Right atrium auricular region (tissue), 2 donors: ENCODE data around the gene ARPC5L. TPM values are rescaled to one million over a fixed set of nuclear protein-coding genes. Genes with fewer than 3 reads are reported as not detected.
"Not testable (repeated sequence)": the region's sequence is repeated elsewhere in the genome, so short reads cannot be mapped to it uniquely, and the experiment has no call there.

Experiments used
- DNase-seq: peaks from one replicate; pipeline ENCODE4 v3.0.0-alpha.2; 2019; ENCODE audit warnings: low spot score
- H3K27ac ChIP-seq, 2 donors: fragments of 200-600 bp; sonication (generic); 1 replicate in 1 of 2; 2 replicates in 1 of 2; pipeline ENCODE4 v1.5.1; 2016 to 2019
- H3K27me3 ChIP-seq, 2 donors: fragments of 200-600 bp; sonication (generic); one replicate each; pipeline versions ENCODE4 v1.5.1 to v1.6.0; 2017 to 2019
- H3K36me3 ChIP-seq: fragments of 200-600 bp; sonication (generic); one replicate; pipeline ENCODE4 v1.5.1; 2016
- H3K4me1 ChIP-seq, 2 donors: fragments of 200-600 bp; sonication (generic); one replicate each; pipeline versions ENCODE4 v1.5.1 to v1.6.0; 2017 to 2019
- H3K4me3 ChIP-seq, 2 donors: fragments of 200-600 bp; sonication (generic); 1 replicate in 1 of 2; 2 replicates in 1 of 2; pipeline ENCODE4 v1.5.1; 2017 to 2019; ENCODE audit warnings: mild to moderate bottlenecking in 1 of 2, moderate library complexity in 1 of 2
- H3K9me3 ChIP-seq, 2 donors: fragments of 200-600 bp; sonication (generic); one replicate each; pipeline ENCODE4 v1.5.1; 2019
- total RNA-seq, 2 donors: library from RNA; depleted of rRNA; stranded (reverse); fragments of >200 nt; gene quantifications; one replicate each; pipeline ENCODE4 v1.1.0, GENCODE V29; 2016
- TF ChIP-seq, protein P1 (sequence below), 2 donors: fragments of 200-600 bp; sonication (generic); IDR thresholded peaks; one replicate each; pipeline ENCODE4 v1.5.1; 2019; ENCODE audit warnings: antibody characterized with exemption in 2 of 2

Gene ARPC5L
- total RNA-seq, 2 donors from 2014 or later = 21.7 to 23.5 TPM

DNA sequence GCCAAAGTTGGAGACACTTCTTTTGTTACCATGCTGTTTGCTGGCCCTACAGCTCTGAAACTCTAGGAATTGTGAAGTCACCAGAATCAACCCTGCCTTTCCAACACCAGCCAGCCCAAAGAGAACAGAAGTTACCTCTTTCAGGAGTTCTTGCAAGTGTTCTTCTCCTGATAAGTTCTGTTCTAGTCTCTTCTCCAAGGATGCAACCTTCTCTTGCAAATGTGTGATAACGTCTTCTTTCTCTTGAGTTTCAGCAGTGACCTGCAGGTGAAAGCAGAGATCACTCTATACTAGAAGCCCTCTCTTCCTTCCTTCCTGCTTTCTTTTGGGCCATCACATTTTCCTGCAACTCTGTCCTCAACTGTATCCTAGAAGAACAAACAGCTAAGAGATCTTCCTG is 49.8 kb downstream of the ARPC5L start:
- Histone ChIP-seq H3K27ac (no peak overlapping the region), H3K4me3 (no peak overlapping the region), H3K36me3 (peaks cover 51% of the 10 kb centered on the region), H3K27me3 (no peaks in the 10 kb centered on the region), H3K9me3 (no peaks in the 10 kb centered on the region), H3K4me1 (no peaks in the 10 kb centered on the region)
- DNase-seq = no peak
- TF ChIP-seq, protein P1, sequence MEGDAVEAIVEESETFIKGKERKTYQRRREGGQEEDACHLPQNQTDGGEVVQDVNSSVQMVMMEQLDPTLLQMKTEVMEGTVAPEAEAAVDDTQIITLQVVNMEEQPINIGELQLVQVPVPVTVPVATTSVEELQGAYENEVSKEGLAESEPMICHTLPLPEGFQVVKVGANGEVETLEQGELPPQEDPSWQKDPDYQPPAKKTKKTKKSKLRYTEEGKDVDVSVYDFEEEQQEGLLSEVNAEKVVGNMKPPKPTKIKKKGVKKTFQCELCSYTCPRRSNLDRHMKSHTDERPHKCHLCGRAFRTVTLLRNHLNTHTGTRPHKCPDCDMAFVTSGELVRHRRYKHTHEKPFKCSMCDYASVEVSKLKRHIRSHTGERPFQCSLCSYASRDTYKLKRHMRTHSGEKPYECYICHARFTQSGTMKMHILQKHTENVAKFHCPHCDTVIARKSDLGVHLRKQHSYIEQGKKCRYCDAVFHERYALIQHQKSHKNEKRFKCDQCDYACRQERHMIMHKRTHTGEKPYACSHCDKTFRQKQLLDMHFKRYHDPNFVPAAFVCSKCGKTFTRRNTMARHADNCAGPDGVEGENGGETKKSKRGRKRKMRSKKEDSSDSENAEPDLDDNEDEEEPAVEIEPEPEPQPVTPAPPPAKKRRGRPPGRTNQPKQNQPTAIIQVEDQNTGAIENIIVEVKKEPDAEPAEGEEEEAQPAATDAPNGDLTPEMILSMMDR (IDR thresholded peaks at IDR 0.05) = no peak

DNA sequence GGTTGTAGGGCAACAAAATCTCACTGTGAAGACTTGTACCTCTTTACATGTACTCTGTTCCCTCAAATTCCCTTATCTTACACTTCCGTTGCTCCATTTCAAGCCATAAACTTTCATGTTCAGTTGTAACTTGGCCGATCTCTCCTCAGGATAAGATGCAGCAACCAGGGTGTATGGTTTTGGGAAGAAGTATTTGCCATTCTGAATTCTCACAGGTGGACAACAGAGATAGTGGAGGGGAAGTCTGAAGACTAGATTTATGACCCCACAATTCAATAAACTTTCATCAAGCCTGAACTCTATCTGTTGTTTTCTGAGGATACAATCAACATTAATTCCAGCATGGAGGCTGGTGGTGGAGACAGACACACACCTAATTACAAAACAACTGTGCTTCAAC is 51.4 kb downstream of the ARPC5L start:
- TF ChIP-seq, protein P1 (IDR thresholded peaks at IDR 0.05) = no peak
- Histone ChIP-seq H3K27ac (no peak overlapping the region), H3K36me3 (peaks cover 43% of the 10 kb centered on the region), H3K9me3 (no peaks in the 10 kb centered on the region), H3K4me3 (no peak overlapping the region), H3K4me1 (no peaks in the 10 kb centered on the region), H3K27me3 (no peaks in the 10 kb centered on the region)
- no peak for DNase-seq

DNA sequence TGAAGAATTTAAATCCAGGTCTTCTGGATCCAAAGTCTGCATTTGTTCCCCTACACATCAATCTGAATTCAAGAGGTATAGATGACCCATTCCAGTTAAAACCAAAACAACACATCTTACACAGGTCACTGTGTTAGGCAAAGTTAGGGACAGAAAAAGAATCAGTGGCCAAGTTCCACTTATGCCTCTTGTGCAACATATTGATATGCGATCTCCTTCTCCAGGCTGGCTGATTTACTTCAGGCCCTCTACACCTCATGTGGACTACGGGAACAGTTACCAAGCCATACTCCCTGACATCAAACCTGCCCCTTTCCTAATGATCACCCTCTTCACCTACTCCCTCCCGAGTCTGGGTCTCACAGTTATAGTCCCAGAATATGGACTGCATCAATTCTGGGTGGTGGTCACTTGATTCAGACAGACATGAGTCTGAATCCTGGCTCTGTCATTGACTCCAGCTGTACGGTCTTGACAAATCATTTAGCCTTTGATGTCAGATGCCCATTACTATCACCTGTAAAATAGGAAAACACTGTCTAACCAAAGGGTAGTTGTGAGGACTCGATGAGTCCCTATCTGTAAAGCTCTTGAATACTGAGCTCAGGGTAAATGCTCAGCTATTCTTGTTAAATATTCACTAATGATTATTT is 52.9 kb downstream of the ARPC5L start:
- no peaks in the 10 kb centered on the region for H3K4me1 ChIP-seq
- H3K36me3 ChIP-seq = peaks cover 44% of the 10 kb centered on the region
- no peaks in the 10 kb centered on the region for H3K27me3 ChIP-seq
- no peak overlapping the region for H3K4me3 ChIP-seq
- H3K9me3 ChIP-seq = no peaks in the 10 kb centered on the region
- no peak overlapping the region for H3K27ac ChIP-seq
- TF ChIP-seq, protein P1 (IDR thresholded peaks at IDR 0.05) = no peak
- no peak for DNase-seq

DNA sequence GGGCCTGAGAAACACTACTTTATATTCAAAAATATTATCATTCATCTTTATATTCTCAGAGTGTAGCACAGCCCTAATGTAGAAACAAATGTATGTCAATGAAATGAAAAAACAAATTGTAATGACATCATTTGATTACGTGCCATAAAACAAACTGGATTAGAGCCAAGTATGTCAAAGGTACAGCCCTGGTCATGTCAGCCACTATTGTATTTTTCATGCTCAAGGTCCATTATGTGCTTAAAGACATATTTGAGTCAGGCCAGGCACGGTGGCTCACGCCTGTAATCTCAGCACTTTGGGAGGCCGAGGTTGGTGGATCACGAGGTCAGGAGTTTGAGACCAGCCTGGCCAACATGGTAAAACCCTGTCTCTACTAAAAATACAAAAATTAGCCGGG is 58.5 kb downstream of the ARPC5L start:
- not testable (repeated sequence) for H3K27me3 ChIP-seq, H3K4me1 ChIP-seq, H3K9me3 ChIP-seq, H3K27ac ChIP-seq, DNase-seq, H3K4me3 ChIP-seq
- H3K36me3 ChIP-seq = peaks cover 43% of the 10 kb centered on the region

Other genes starting within 250 kb of the ARPC5L start
- 1 to 10 TPM; 1.9 to 2.6 TPM for gene NR6A1, start 90.8 kb upstream of the ARPC5L start, total RNA-seq
- 10 to 100 TPM; 41.2 to 53.2 TPM for gene OLFML2A, start 85.0 kb upstream of the ARPC5L start, total RNA-seq
- not detected for gene WDR38, start 8.7 kb upstream of the ARPC5L start, total RNA-seq
- gene RPL35, start 173 bp upstream of the ARPC5L start, total RNA-seq = 1,000 to 10,000 TPM in 1 of 2 donors, 100 to 1,000 TPM in 1; 846 to 1,378 TPM
- gene GOLGA1, start 79.0 kb downstream of the ARPC5L start, total RNA-seq = 10 to 100 TPM; 12.8 to 17.2 TPM